ENCODE results near the gene CDNF. TPM values are rescaled to one million over a fixed set of nuclear protein-coding genes. Genes with fewer than 3 reads are reported as not detected.

CDNF gene
- polyA plus RNA-seq, 2 of the 4 experiments (the other 2 are of a cell fraction): 1.6 to 2.0 TPM

- DNase-seq (ENCODE audit: low read depth in 1 of 2, low spot score in 1 of 2) (no peak), ATAC-seq (no peak), FAIRE-seq (no peak)
- CTCF ChIA-PET: interaction anchor here (1.6 kb wide), 1 partner anchor 16 kb away, joined by 3 read pairs; no protein-coding TSS in a partner anchor
- POLR2A ChIA-PET: no interaction called here
- no peaks in the 10 kb centered on the region for H3K9me3 ChIP-seq
- peaks cover 10% of the 10 kb centered on the region; the same call in 2 of the 3 replicates for H3K4me1 ChIP-seq
- H3K4me3 ChIP-seq: no peak overlapping the region
- H3K4me2 ChIP-seq: no peak overlapping the region
- no peak overlapping the region for H3K27ac ChIP-seq
- TF ChIP-seq, protein P1, sequence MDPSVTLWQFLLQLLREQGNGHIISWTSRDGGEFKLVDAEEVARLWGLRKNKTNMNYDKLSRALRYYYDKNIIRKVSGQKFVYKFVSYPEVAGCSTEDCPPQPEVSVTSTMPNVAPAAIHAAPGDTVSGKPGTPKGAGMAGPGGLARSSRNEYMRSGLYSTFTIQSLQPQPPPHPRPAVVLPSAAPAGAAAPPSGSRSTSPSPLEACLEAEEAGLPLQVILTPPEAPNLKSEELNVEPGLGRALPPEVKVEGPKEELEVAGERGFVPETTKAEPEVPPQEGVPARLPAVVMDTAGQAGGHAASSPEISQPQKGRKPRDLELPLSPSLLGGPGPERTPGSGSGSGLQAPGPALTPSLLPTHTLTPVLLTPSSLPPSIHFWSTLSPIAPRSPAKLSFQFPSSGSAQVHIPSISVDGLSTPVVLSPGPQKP (IDR thresholded peaks at IDR 0.05; ENCODE audit: low read depth, low read length): no peak
- TF ChIP-seq KDM5A (IDR thresholded peaks at IDR 0.05): no peak
- no peak for TF ChIP-seq RARB (CRISPR knock-in tag; IDR thresholded peaks at IDR 0.05)
- no peak for TF ChIP-seq RNF2 (IDR thresholded peaks at IDR 0.05; ENCODE audit: borderline replicate concordance, low read depth)
- TF ChIP-seq HDAC2 (IDR thresholded peaks at IDR 0.05): no peak
- no peak for TF ChIP-seq ESRRA (IDR thresholded peaks at IDR 0.05; ENCODE audit: borderline replicate concordance, low read length)
- TF ChIP-seq CBX2 (IDR thresholded peaks at IDR 0.05; ENCODE audit: borderline replicate concordance, low read depth): no peak
- TF ChIP-seq NPAS2 (CRISPR knock-in tag; IDR thresholded peaks at IDR 0.05; ENCODE audit: borderline replicate concordance): no peak
- TF ChIP-seq, protein P2, sequence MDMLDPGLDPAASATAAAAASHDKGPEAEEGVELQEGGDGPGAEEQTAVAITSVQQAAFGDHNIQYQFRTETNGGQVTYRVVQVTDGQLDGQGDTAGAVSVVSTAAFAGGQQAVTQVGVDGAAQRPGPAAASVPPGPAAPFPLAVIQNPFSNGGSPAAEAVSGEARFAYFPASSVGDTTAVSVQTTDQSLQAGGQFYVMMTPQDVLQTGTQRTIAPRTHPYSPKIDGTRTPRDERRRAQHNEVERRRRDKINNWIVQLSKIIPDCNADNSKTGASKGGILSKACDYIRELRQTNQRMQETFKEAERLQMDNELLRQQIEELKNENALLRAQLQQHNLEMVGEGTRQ (IDR thresholded peaks at IDR 0.05): no peak
- no peak for TF ChIP-seq GATA3 (IDR thresholded peaks at IDR 0.05; ENCODE audit: borderline replicate concordance)
- TF ChIP-seq, protein P3, sequence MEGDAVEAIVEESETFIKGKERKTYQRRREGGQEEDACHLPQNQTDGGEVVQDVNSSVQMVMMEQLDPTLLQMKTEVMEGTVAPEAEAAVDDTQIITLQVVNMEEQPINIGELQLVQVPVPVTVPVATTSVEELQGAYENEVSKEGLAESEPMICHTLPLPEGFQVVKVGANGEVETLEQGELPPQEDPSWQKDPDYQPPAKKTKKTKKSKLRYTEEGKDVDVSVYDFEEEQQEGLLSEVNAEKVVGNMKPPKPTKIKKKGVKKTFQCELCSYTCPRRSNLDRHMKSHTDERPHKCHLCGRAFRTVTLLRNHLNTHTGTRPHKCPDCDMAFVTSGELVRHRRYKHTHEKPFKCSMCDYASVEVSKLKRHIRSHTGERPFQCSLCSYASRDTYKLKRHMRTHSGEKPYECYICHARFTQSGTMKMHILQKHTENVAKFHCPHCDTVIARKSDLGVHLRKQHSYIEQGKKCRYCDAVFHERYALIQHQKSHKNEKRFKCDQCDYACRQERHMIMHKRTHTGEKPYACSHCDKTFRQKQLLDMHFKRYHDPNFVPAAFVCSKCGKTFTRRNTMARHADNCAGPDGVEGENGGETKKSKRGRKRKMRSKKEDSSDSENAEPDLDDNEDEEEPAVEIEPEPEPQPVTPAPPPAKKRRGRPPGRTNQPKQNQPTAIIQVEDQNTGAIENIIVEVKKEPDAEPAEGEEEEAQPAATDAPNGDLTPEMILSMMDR (IDR thresholded peaks at IDR 0.05): no peak
- TF ChIP-seq HOXB5 (CRISPR knock-in tag; IDR thresholded peaks at IDR 0.05): no peak
- no peak for TF ChIP-seq MAZ (IDR thresholded peaks at IDR 0.05; ENCODE audit: borderline replicate concordance, low read depth, low read length)
- TF ChIP-seq RFX5 (IDR thresholded peaks at IDR 0.05): no peak
- TF ChIP-seq CHD2 (IDR thresholded peaks at IDR 0.05; ENCODE audit: low read length, partially characterized antibody): no peak
- no peak for TF ChIP-seq CBX8 (IDR thresholded peaks at IDR 0.05)
- TF ChIP-seq RAD21 (conservative IDR thresholded peaks at IDR 0.05 in 1 of 2, IDR thresholded peaks at IDR 0.05 in 1 of 2): no peak
- no peak for TF ChIP-seq HOXA7 (CRISPR knock-in tag; IDR thresholded peaks at IDR 0.05)
- TF ChIP-seq HMGXB4 (CRISPR knock-in tag; IDR thresholded peaks at IDR 0.05; ENCODE audit: borderline replicate concordance): no peak
Observed at GRCh38 chr10:14859775-14860174, 21.9 kb upstream of the CDNF start.

DNA sequence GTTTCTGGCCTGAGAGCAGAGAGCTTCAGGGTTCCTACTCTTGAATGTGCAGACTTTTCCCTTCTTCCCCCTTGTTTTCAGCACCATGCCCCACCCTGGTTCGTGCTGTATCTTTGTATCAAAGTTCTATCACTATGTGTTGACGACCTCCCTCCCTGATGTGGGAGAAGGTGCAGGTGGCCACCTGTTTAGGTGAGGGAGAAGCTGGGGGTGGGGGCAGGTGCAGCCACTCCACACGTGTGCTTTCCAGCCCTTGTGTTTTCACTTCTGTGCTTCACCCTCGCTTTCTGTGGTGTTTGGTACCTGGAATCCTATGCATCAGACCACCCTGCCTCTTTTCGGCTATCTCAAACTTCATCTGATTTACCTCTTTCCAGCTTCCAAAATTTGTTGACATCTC lies 21.2 kb upstream of the CDNF start:
- CTCF ChIA-PET: interaction anchor here (0.8 to 1.6 kb wide), 3 partner anchors 11 to 17 kb away, joined by 3 to 4 read pairs (median 3); no protein-coding TSS in a partner anchor
- 82% methylated on average over 5 of the region's 5 CpGs for WGBS (ENCODE audit: missing lambda C conversion rate)
- Histone ChIP-seq H3K4me2 (no peak overlapping the region), H3K9me3 (no peaks in the 10 kb centered on the region), H3K4me3 (no peak overlapping the region), H3K4me1 (peaks cover 10% of the 10 kb centered on the region; the same call in 2 of the 3 replicates), H3K27ac (no peak overlapping the region)
- FAIRE-seq: no peak
- DNase-seq (ENCODE audit: low read depth in 1 of 2, low spot score in 1 of 2): no peak
- no peak for ATAC-seq
- POLR2A ChIA-PET: no interaction called here
- no peak for TF ChIP-seq HEYL (CRISPR knock-in tag; IDR thresholded peaks at IDR 0.05)
- no peak for TF ChIP-seq NFE2L2 (conservative IDR thresholded peaks at IDR 0.05; ENCODE audit: low read length)
- no peak for TF ChIP-seq CBX2 (IDR thresholded peaks at IDR 0.05; ENCODE audit: borderline replicate concordance, low read depth)
- TF ChIP-seq, protein P4, sequence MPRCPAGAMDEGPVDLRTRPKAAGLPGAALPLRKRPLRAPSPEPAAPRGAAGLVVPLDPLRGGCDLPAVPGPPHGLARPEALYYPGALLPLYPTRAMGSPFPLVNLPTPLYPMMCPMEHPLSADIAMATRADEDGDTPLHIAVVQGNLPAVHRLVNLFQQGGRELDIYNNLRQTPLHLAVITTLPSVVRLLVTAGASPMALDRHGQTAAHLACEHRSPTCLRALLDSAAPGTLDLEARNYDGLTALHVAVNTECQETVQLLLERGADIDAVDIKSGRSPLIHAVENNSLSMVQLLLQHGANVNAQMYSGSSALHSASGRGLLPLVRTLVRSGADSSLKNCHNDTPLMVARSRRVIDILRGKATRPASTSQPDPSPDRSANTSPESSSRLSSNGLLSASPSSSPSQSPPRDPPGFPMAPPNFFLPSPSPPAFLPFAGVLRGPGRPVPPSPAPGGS (IDR thresholded peaks at IDR 0.05): no peak
- TF ChIP-seq KDM5A (IDR thresholded peaks at IDR 0.05): no peak
- no peak for TF ChIP-seq NPAS2 (CRISPR knock-in tag; IDR thresholded peaks at IDR 0.05; ENCODE audit: borderline replicate concordance)
- TF ChIP-seq, protein P1 (IDR thresholded peaks at IDR 0.05; ENCODE audit: low read depth, low read length): no peak
- TF ChIP-seq, protein P5, sequence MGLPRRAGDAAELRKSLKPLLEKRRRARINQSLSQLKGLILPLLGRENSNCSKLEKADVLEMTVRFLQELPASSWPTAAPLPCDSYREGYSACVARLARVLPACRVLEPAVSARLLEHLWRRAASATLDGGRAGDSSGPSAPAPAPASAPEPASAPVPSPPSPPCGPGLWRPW (IDR thresholded peaks at IDR 0.05): no peak
- no peak for TF ChIP-seq HDAC2 (IDR thresholded peaks at IDR 0.05)
- no peak for TF ChIP-seq CEBPB (IDR thresholded peaks at IDR 0.05)
- TF ChIP-seq ZNF302 (CRISPR knock-in tag; IDR thresholded peaks at IDR 0.05): no peak
- no peak for TF ChIP-seq EP300 (IDR thresholded peaks at IDR 0.05)
- TF ChIP-seq E2F6 (IDR thresholded peaks at IDR 0.05; ENCODE audit: borderline replicate concordance, low read depth): no peak
- no peak for TF ChIP-seq ZFP36 (IDR thresholded peaks at IDR 0.05; ENCODE audit: borderline replicate concordance, partially characterized antibody)
- TF ChIP-seq MYC (IDR thresholded peaks at IDR 0.05; ENCODE audit: borderline replicate concordance, low read length): no peak
